Neural cell (in vitro differentiated cells): ENCODE results near the gene SLC16A2. TPM values are rescaled to one million over a fixed set of nuclear protein-coding genes. Genes with fewer than 3 reads are reported as not detected.

Experiments
- H2AFZ ChIP-seq: fragments of 200-600, 300-800 bp; sonication (generic), shearing (Covaris generic); 2 replicates; pipeline ENCODE4 v1.6.0; 2014; ENCODE audit warnings: low read depth, mild to moderate bottlenecking, antibody characterized with exemption, low read length, moderate library complexity
- H3F3A ChIP-seq: fragments of 200-600 bp; shearing (Covaris generic); 2 replicates; pipeline ENCODE4 v1.6.1; 2016; ENCODE audit warnings: mild to moderate bottlenecking, moderate library complexity, mixed read lengths, antibody characterized with exemption, low read length; ENCODE audit not compliant: insufficient read depth, poor library complexity, severe bottlenecking
- H3K27ac ChIP-seq: fragments of 200-600, 300-800 bp; sonication (generic), shearing (Covaris generic); 2 replicates; pipeline ENCODE4 v1.5.1; 2014; ENCODE audit warnings: mild to moderate bottlenecking, low read length, moderate library complexity
- H3K27me3 ChIP-seq: fragments of 300-800, 200-600 bp; sonication (generic), shearing (Covaris generic); 2 replicates; pipeline ENCODE4 v1.6.0; 2014; ENCODE audit warnings: mild to moderate bottlenecking, low read depth, low read length, moderate library complexity; ENCODE audit not compliant: insufficient read depth
- H3K36me3 ChIP-seq: fragments of 300-800, 200-600 bp; sonication (generic), shearing (Covaris generic); 2 replicates; pipeline ENCODE4 v1.5.1; 2014; ENCODE audit warnings: mild to moderate bottlenecking, antibody characterized with exemption, low read length, moderate library complexity; ENCODE audit not compliant: insufficient read depth
- H3K4me2 ChIP-seq: fragments of 300-800, 200-600 bp; sonication (generic), shearing (Covaris generic); 2 replicates; pipeline ENCODE4 v1.6.0; 2014; ENCODE audit warnings: mild to moderate bottlenecking, low read length
- H3K4me3 ChIP-seq: fragments of 300-800, 200-600 bp; sonication (generic), shearing (Covaris generic); 2 replicates; pipeline ENCODE4 v1.5.1; 2014; ENCODE audit warnings: mild to moderate bottlenecking, low read length, moderate library complexity
- H3K79me2 ChIP-seq: fragments of 200-600 bp; shearing (Covaris generic); replicated peaks from 2 replicates; pipeline ENCODE4 v1.6.0; 2014; ENCODE audit warnings: mild to moderate bottlenecking, low read length, moderate library complexity; ENCODE audit not compliant: insufficient read depth
- H3K9ac ChIP-seq: fragments of 300-800, 200-600 bp; sonication (generic), shearing (Covaris generic); 2 replicates; pipeline ENCODE4 v1.6.1; 2016; ENCODE audit warnings: mild to moderate bottlenecking, low read length, mixed read lengths
- H3K9me2 ChIP-seq: fragments of 200-600 bp; shearing (Covaris generic); 2 replicates; pipeline ENCODE4 v1.6.1; 2016; ENCODE audit warnings: mild to moderate bottlenecking, low read length, mixed read lengths; ENCODE audit not compliant: insufficient read depth
- H3K9me3 ChIP-seq: fragments of 200-600, 300-800 bp; sonication (generic), shearing (Covaris generic); 2 replicates; pipeline ENCODE4 v1.6.1; 2016; ENCODE audit warnings: mild to moderate bottlenecking, mixed run types, low read length, moderate library complexity, mixed read lengths
- H4K20me1 ChIP-seq: fragments of 200-600 bp; shearing (Covaris generic); 2 replicates; pipeline ENCODE4 v1.6.1; 2016; ENCODE audit warnings: mild to moderate bottlenecking, mixed run types; ENCODE audit not compliant: insufficient read depth
- CTCF ChIP-seq: fragments of 450-650 bp; IDR thresholded peaks from 2 replicates; pipeline ENCODE4 v1.5.1; 2014; ENCODE audit warnings: antibody characterized with exemption, mild to moderate bottlenecking, moderate library complexity; ENCODE audit not compliant: poor library complexity, severe bottlenecking
- EP300 ChIP-seq: fragments of 450-650 bp; conservative IDR thresholded peaks from 2 replicates; pipeline ENCODE4 v1.6.1; 2014; ENCODE audit warnings: antibody characterized with exemption, mild to moderate bottlenecking, moderate library complexity; ENCODE audit not compliant: poor library complexity, severe bottlenecking
- EZH2 ChIP-seq: fragments of 200-600, 300-800 bp; shearing (Covaris generic), sonication (generic); IDR thresholded peaks from 2 replicates; pipeline ENCODE4 v1.6.1; 2014; ENCODE audit warnings: antibody characterized with exemption, low read length, borderline replicate concordance, mild to moderate bottlenecking; ENCODE audit not compliant: insufficient read depth, poor library complexity, severe bottlenecking
- MXI1 ChIP-seq: fragments of 450-650 bp; conservative IDR thresholded peaks from 2 replicates; pipeline ENCODE4 v1.6.1; 2014; ENCODE audit warnings: antibody characterized with exemption, mild to moderate bottlenecking; ENCODE audit not compliant: poor library complexity, severe bottlenecking
- POLR2AphosphoS5 ChIP-seq: IDR thresholded peaks from 2 replicates; pipeline ENCODE4 v1.6.1; 2012
- RAD21 ChIP-seq: fragments of 450-650 bp; conservative IDR thresholded peaks from 2 replicates; pipeline ENCODE4 v1.6.1; 2014; ENCODE audit warnings: antibody characterized with exemption, mild to moderate bottlenecking, moderate library complexity
- REST ChIP-seq: IDR thresholded peaks from 2 replicates; pipeline ENCODE4 v1.6.1; 2012; ENCODE audit warnings: borderline replicate concordance
- SMC3 ChIP-seq: fragments of 450-650 bp; conservative IDR thresholded peaks from 2 replicates; pipeline ENCODE4 v1.6.1; 2014; ENCODE audit warnings: antibody characterized with exemption, mild to moderate bottlenecking, moderate library complexity; ENCODE audit not compliant: poor library complexity
- TAF1 ChIP-seq: IDR thresholded peaks from 2 replicates; pipeline ENCODE4 v1.6.1; 2012; ENCODE audit warnings: low read depth
- polyA plus RNA-seq: library from polyadenylated mRNA; depleted of rRNA; stranded (reverse); fragments of >200 nt; gene quantifications from 2 replicates; pipeline ENCODE4 v1.2.3, GENCODE V29; 2014

Gene SLC16A2
- polyA plus RNA-seq, 1 donor from 2014 or later, result 14.5 TPM

DNA sequence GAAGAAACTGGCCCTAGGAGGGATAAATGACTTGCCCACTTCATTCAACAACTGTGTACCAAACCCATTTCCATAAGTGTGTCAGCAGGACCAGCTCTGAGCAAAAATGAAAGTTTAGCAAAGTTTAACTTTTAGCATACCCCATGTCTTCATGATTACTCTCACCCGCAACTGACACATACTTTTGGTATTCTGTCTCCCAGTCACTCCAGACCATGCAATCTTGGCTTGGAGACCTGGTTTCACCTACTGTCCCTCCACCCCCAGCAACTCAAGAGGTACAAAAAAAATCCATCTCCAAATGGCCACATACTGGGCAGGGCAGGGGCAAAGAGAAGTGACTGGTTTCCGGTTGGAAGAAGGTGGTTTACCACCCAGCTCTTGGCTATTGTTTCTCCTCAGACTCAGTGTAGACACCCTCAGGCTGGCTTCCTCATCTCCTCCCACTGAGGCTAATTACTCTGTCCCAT is 113.3 kb downstream of the SLC16A2 start:
- Histone ChIP-seq H3K9me2 (no peaks in the 10 kb centered on the region), H3K79me2 (no peaks in the 10 kb centered on the region), H3K27ac (no peak overlapping the region), H3K9ac (no peak overlapping the region), H4K20me1 (no peaks in the 10 kb centered on the region), H3K27me3 (no peaks in the 10 kb centered on the region), H3K4me2 (no peak overlapping the region), H3K4me3 (no peak overlapping the region), H3K9me3 (no peaks in the 10 kb centered on the region), H3F3A (no peaks in the 10 kb centered on the region), H3K36me3 (no peaks in the 10 kb centered on the region), H2AFZ (no peak overlapping the region)
- no peak for TF ChIP-seq SMC3
- no peak for TF ChIP-seq EP300
- no peak for TF ChIP-seq TAF1
- no peak for TF ChIP-seq RAD21
- TF ChIP-seq MXI1, result no peak
- TF ChIP-seq EZH2, result no peak
- TF ChIP-seq POLR2AphosphoS5, result no peak
- no peak for TF ChIP-seq CTCF

DNA sequence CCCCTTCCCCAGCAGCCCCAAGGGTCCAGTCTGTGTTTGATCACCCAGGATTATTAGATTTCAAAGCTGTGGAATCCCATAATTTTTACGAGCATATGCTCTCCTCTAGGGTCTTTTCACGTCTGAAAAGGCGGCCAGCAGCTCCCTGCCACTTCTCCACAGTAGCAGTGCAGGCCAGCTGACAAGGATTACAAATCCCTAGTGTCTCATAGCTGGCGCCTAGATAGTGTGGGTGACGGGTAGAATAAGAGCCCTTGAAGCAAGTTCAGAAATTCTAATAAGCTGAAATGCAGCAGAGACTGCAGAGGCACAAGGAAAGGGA is 113.8 kb downstream of the SLC16A2 start:
- H3K27me3 ChIP-seq, result no peaks in the 10 kb centered on the region
- H3K36me3 ChIP-seq, result no peaks in the 10 kb centered on the region
- no peaks in the 10 kb centered on the region for H4K20me1 ChIP-seq
- H3K4me3 ChIP-seq, result no peak overlapping the region
- no peak overlapping the region for H3K9ac ChIP-seq
- H2AFZ ChIP-seq, result no peak overlapping the region
- H3K4me2 ChIP-seq, result no peak overlapping the region
- H3K9me2 ChIP-seq, result no peaks in the 10 kb centered on the region
- H3K9me3 ChIP-seq, result no peaks in the 10 kb centered on the region
- H3F3A ChIP-seq, result no peaks in the 10 kb centered on the region
- no peaks in the 10 kb centered on the region for H3K79me2 ChIP-seq
- no peak overlapping the region for H3K27ac ChIP-seq
- TF ChIP-seq SMC3 (no peak), EP300 (no peak), POLR2AphosphoS5 (no peak), CTCF (no peak), TAF1 (no peak), MXI1 (no peak), EZH2 (no peak), RAD21 (no peak), REST (no peak)
